ENCODE results near the gene SLC24A4.

The SLC24A4 gene

GRCh38 chr14:92441751-92442504 lies 119.0 kb downstream of the SLC24A4 start:
- peak; percentile 47 for DNase-seq

GRCh38 chr14:92443167-92443566 lies 120.2 kb downstream of the SLC24A4 start:
- DNase-seq, result no peak

GRCh38 chr14:92443741-92444140 lies 120.8 kb downstream of the SLC24A4 start:
- DNase-seq, result no peak

- DNase-seq, result no peak
Measured at GRCh38 chr14:92446771-92447170, 123.8 kb downstream of the SLC24A4 start.

- no peak for DNase-seq
Measured at GRCh38 chr14:92447416-92448197, 124.6 kb downstream of the SLC24A4 start.

- no peak for DNase-seq
Measured at GRCh38 chr14:92448786-92449185, 125.8 kb downstream of the SLC24A4 start.

GRCh38 chr14:92449404-92450181 lies 126.6 kb downstream of the SLC24A4 start:
- no peak for DNase-seq

- no peak for DNase-seq
Measured at GRCh38 chr14:92450351-92451070, 127.5 kb downstream of the SLC24A4 start.

- no peak for DNase-seq
Measured at GRCh38 chr14:92451245-92451644, 128.3 kb downstream of the SLC24A4 start.

- no peak for DNase-seq
Measured at GRCh38 chr14:92451755-92452154, 128.8 kb downstream of the SLC24A4 start.

- no peak for DNase-seq
Measured at GRCh38 chr14:92452471-92452870, 129.5 kb downstream of the SLC24A4 start.

- no peak for DNase-seq
Measured at GRCh38 chr14:92453691-92454090, 130.7 kb downstream of the SLC24A4 start.

GRCh38 chr14:92455231-92455630 lies 132.3 kb downstream of the SLC24A4 start:
- no peak for DNase-seq

- DNase-seq, result peak; percentile 82
Measured at GRCh38 chr14:92456215-92457015, 133.4 kb downstream of the SLC24A4 start.

- DNase-seq, result no peak
Measured at GRCh38 chr14:92457016-92457565, 134.1 kb downstream of the SLC24A4 start.

GRCh38 chr14:92458136-92459029 lies 135.4 kb downstream of the SLC24A4 start:
- DNase-seq, result no peak

- DNase-seq, result no peak
Measured at GRCh38 chr14:92459030-92459949, 136.3 kb downstream of the SLC24A4 start.

GRCh38 chr14:92459950-92460421 lies 137.0 kb downstream of the SLC24A4 start:
- no peak for DNase-seq

- DNase-seq, result peak; percentile 13
Measured at GRCh38 chr14:92460541-92460915, 137.6 kb downstream of the SLC24A4 start.
